SK-N-MC (cell line): ENCODE data around the gene OR5H14.

ENCODE experiments used
- EZH2 ChIP-seq: fragments of 200-600 bp; sonication (generic); IDR thresholded peaks from one replicate; pipeline ENCODE4 v1.6.1; 2017; ENCODE audit warnings: antibody characterized with exemption
- POLR2AphosphoS5 ChIP-seq: IDR thresholded peaks from 2 replicates; pipeline ENCODE4 v1.6.1; 2012; ENCODE audit warnings: mild to moderate bottlenecking, low read depth, low read length, borderline replicate concordance

DNA sequence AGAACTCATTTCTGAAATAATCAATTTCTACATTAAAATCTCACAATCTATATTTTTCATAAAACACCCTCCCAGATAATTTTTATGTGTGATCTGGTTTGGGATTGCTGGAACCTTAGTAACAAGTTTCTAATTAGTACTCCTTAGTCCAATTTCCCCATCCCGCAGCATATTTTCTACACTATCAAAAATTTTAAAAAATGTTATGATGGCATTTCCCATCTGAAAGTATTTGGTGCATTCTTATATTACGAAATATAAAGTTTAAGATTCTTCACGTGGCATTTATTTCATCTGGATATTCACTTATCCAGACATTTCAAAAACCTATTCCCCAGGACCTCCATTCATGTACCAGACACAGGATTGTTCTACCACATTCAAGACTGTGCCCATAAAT is 1.5 kb downstream of the OR5H14 start:
- TF ChIP-seq EZH2 (no peak), POLR2AphosphoS5 (no peak)
